Endothelial cell of umbilical vein (primary cell): Measurements from ENCODE around the gene RAB40A.

Source experiments
- EZH2 ChIP-seq: IDR thresholded peaks from 2 replicates; pipeline ENCODE4 v1.6.1; 2012; ENCODE audit warnings: borderline replicate concordance, low read depth, mild to moderate bottlenecking, moderate library complexity, low read length, inconsistent platforms; ENCODE audit not compliant: severe bottlenecking
- MYC ChIP-seq: IDR thresholded peaks from one replicate; pipeline ENCODE4 v1.6.1; 2011; ENCODE audit warnings: mild to moderate bottlenecking, low read depth, low read length
- POLR2A ChIP-seq: IDR thresholded peaks from 2 replicates; pipeline ENCODE4 v1.6.1; 2012; ENCODE audit warnings: low read depth, mild to moderate bottlenecking, control low read depth, low read length
- POLR2AphosphoS5 ChIP-seq: IDR thresholded peaks from 2 replicates; pipeline ENCODE4 v1.6.1; 2012; ENCODE audit warnings: low read depth, mild to moderate bottlenecking, control low read depth, low read length, moderate library complexity; ENCODE audit not compliant: insufficient read depth
- TF ChIP-seq, protein P1 (sequence below), 2 donors: IDR thresholded peaks; 1 replicate in 1 of 2; 2 replicates in 1 of 2; pipeline ENCODE4 v1.5.1; 2011; ENCODE audit warnings: low read length in 2 of 2, mild to moderate bottlenecking in 2 of 2, moderate library complexity in 2 of 2, control low read depth in 1 of 2, inconsistent platforms in 1 of 2, low read depth in 1 of 2; ENCODE audit not compliant: insufficient read depth in 1 of 2; ENCODE audit errors: extremely low read depth in 1 of 2

GRCh38 chrX:103538728-103539127 lies 19.4 kb upstream of the RAB40A start:
- TF ChIP-seq POLR2AphosphoS5 (no peak), MYC (no peak), POLR2A (no peak), EZH2 (no peak)
- TF ChIP-seq, protein P1, sequence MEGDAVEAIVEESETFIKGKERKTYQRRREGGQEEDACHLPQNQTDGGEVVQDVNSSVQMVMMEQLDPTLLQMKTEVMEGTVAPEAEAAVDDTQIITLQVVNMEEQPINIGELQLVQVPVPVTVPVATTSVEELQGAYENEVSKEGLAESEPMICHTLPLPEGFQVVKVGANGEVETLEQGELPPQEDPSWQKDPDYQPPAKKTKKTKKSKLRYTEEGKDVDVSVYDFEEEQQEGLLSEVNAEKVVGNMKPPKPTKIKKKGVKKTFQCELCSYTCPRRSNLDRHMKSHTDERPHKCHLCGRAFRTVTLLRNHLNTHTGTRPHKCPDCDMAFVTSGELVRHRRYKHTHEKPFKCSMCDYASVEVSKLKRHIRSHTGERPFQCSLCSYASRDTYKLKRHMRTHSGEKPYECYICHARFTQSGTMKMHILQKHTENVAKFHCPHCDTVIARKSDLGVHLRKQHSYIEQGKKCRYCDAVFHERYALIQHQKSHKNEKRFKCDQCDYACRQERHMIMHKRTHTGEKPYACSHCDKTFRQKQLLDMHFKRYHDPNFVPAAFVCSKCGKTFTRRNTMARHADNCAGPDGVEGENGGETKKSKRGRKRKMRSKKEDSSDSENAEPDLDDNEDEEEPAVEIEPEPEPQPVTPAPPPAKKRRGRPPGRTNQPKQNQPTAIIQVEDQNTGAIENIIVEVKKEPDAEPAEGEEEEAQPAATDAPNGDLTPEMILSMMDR (IDR thresholded peaks at IDR 0.05; ENCODE audit: extremely low read depth in 1 of 2, insufficient read depth in 1 of 2, low read depth in 1 of 2, low read length in 2 of 2), result no peak
